H1 (cell line): ENCODE data around the gene OSBPL2. TPM values are rescaled to one million over a fixed set of nuclear protein-coding genes. Genes with fewer than 3 reads are reported as not detected.

Experiments used
- CTCF ChIA-PET: fragments of 300-600 bp; sonication (Branson Sonifier 250); formaldehyde crosslinking; loops from one replicate; lab custom pipeline; 2021; ENCODE audit not compliant: partially characterized antibody; lab: Charles Lee
- POLR2A ChIA-PET: fragments of 300-600 bp; sonication (Branson Sonifier 250); formaldehyde crosslinking; loops from one replicate; lab custom pipeline; 2021; ENCODE audit warnings: inconsistent platforms; ENCODE audit not compliant: partially characterized antibody; lab: Charles Lee
- DNase-seq, 2 experiments: peaks; one replicate each; pipeline versions ENCODE4 v3.0.0 to v3.0.0-alpha.2; 2010 to 2022; ENCODE audit warnings: low spot score in 2 of 2, low read depth in 1 of 2, mixed read lengths in 1 of 2
- FAIRE-seq: peaks from 2 replicates; lab custom pipeline; 2011; peaks lifted over from hg19 to GRCh38; lab: Jason Lieb, UNC
- H2AFZ ChIP-seq: 2 replicates; pipeline ENCODE4 v1.8.1; 2012; ENCODE audit warnings: low read length, inconsistent platforms
- H2AK5ac ChIP-seq: 2 replicates; pipeline ENCODE4 v1.6.1; 2013; ENCODE audit warnings: low read depth, low read length
- H2BK120ac ChIP-seq: replicated peaks from 2 replicates; pipeline ENCODE3; 2013; ENCODE audit warnings: low read depth, low read length, inconsistent platforms
- H2BK12ac ChIP-seq: 2 replicates; pipeline ENCODE4 v1.6.1; 2013; ENCODE audit warnings: low read depth, low read length
- H2BK15ac ChIP-seq: 2 replicates; pipeline ENCODE4 v1.6.1; 2013; ENCODE audit warnings: low read length
- H2BK20ac ChIP-seq: 2 replicates; pipeline ENCODE4 v1.6.1; 2013; ENCODE audit warnings: low read length
- H2BK5ac ChIP-seq: 2 replicates; pipeline ENCODE4 v1.6.1; 2013; ENCODE audit warnings: low read depth, low read length
- H3K14ac ChIP-seq: 2 replicates; pipeline ENCODE4 v1.6.1; 2013; ENCODE audit warnings: inconsistent platforms; ENCODE audit not compliant: insufficient read length
- H3K18ac ChIP-seq: 2 replicates; pipeline ENCODE4 v1.6.1; 2013; ENCODE audit warnings: low read length; ENCODE audit errors: extremely low read depth
- H3K23ac ChIP-seq: 2 replicates; pipeline ENCODE4 v1.6.1; 2013; ENCODE audit warnings: inconsistent platforms; ENCODE audit not compliant: insufficient read length
- H3K23me2 ChIP-seq: 2 replicates; pipeline ENCODE4 v1.6.1; 2013; ENCODE audit warnings: low read depth, low read length
- H3K27ac ChIP-seq: 2 replicates; pipeline ENCODE4 v1.6.1; 2011; ENCODE audit warnings: low read depth, low read length, inconsistent platforms
- H3K27me3 ChIP-seq, 4 experiments: replicated peaks in 1 of 4; 1 replicate in 1 of 4; 2 replicates in 3 of 4; pipeline versions ENCODE4 v1.6.1 to v1.8.1; 2011 to 2013; ENCODE audit warnings: low read length in 3 of 4, mild to moderate bottlenecking in 3 of 4, inconsistent platforms in 2 of 4, mixed read lengths in 2 of 4, moderate library complexity in 1 of 4; ENCODE audit not compliant: control insufficient read depth in 3 of 4, insufficient read depth in 3 of 4; ENCODE audit errors: extremely low read depth in 1 of 4
- H3K36me3 ChIP-seq, 4 experiments: 2 replicates each; pipeline versions ENCODE4 v1.6.1 to v1.8.1; 2011 to 2013; ENCODE audit warnings: mild to moderate bottlenecking in 4 of 4, low read length in 3 of 4, moderate library complexity in 2 of 4, control low read depth in 1 of 4, inconsistent platforms in 1 of 4; ENCODE audit not compliant: insufficient read depth in 4 of 4, control insufficient read depth in 2 of 4
- H3K4ac ChIP-seq: replicated peaks from 2 replicates; pipeline ENCODE3; 2013; ENCODE audit warnings: low read length, low read depth, mixed read lengths, inconsistent platforms; ENCODE audit not compliant: insufficient read length
- H3K4me1 ChIP-seq, 4 experiments: replicated peaks in 1 of 4; 1 replicate in 1 of 4; 2 replicates in 3 of 4; pipeline versions ENCODE4 v1.6.1 to v1.8.1; 2011 to 2013; ENCODE audit warnings: low read length in 3 of 4, inconsistent platforms in 2 of 4, mixed read lengths in 1 of 4; ENCODE audit not compliant: insufficient read depth in 4 of 4, control insufficient read depth in 3 of 4
- H3K4me2 ChIP-seq, 2 experiments: 2 replicates each; pipeline versions ENCODE4 v1.6.1 to v1.8.1; 2011 to 2013; ENCODE audit warnings: low read depth in 2 of 2, low read length in 2 of 2, control low read depth in 1 of 2, inconsistent platforms in 1 of 2, mild to moderate bottlenecking in 1 of 2; ENCODE audit not compliant: insufficient read depth in 1 of 2
- H3K4me3 ChIP-seq, 4 experiments: fragments of 200-600, 300-600 bp in 1 of 4; sonication (generic), shearing (Covaris generic), sonication (Bioruptor Twin) in 1 of 4; 2 replicates each; pipeline versions ENCODE4 v1.5.1 to v1.8.1; 2011 to 2016; ENCODE audit warnings: low read length in 4 of 4, low read depth in 3 of 4, control low read depth in 2 of 4, inconsistent platforms in 2 of 4, mild to moderate bottlenecking in 2 of 4, mixed read lengths in 1 of 4, moderate library complexity in 1 of 4; ENCODE audit not compliant: insufficient read depth in 2 of 4; ENCODE audit errors: extremely low read depth in 1 of 4
- H3K56ac ChIP-seq: replicated peaks from 2 replicates; pipeline ENCODE3; 2013; ENCODE audit warnings: low read depth, mild to moderate bottlenecking, mixed read lengths, low read length, inconsistent platforms; ENCODE audit not compliant: insufficient read length
- H3K79me1 ChIP-seq: 2 replicates; pipeline ENCODE4 v1.6.1; 2013; ENCODE audit warnings: low read depth, low read length, control low read depth
- H3K79me2 ChIP-seq, 2 experiments: 2 replicates each; pipeline versions ENCODE4 v1.6.1 to v1.8.1; 2012 to 2013; ENCODE audit warnings: low read length in 2 of 2, mild to moderate bottlenecking in 2 of 2, inconsistent platforms in 1 of 2; ENCODE audit not compliant: insufficient read depth in 2 of 2, control insufficient read depth in 1 of 2
- H3K9ac ChIP-seq, 4 experiments: replicated peaks in 1 of 4; 1 replicate in 1 of 4; 2 replicates in 3 of 4; pipeline versions ENCODE4 v1.6.1 to v1.8.1; 2011 to 2013; ENCODE audit warnings: low read depth in 3 of 4, low read length in 3 of 4, control low read depth in 2 of 4, mild to moderate bottlenecking in 2 of 4, moderate library complexity in 2 of 4, inconsistent platforms in 1 of 4; ENCODE audit errors: extremely low read depth in 1 of 4
- H3K9me3 ChIP-seq, 2 experiments: 2 replicates each; pipeline versions ENCODE4 v1.6.1 to v1.8.1; 2012 to 2013; ENCODE audit warnings: mild to moderate bottlenecking in 2 of 2, moderate library complexity in 2 of 2, control low read depth in 1 of 2, inconsistent platforms in 1 of 2, low read depth in 1 of 2, low read length in 1 of 2, mixed read lengths in 1 of 2; ENCODE audit not compliant: insufficient read depth in 2 of 2
- H4K20me1 ChIP-seq, 2 experiments: replicated peaks in 1 of 2; 2 replicates each; pipeline versions ENCODE3 to v1.8.1; 2011 to 2013; ENCODE audit warnings: inconsistent platforms in 2 of 2, low read length in 2 of 2, mild to moderate bottlenecking in 1 of 2; ENCODE audit not compliant: insufficient read depth in 2 of 2, control insufficient read depth in 1 of 2
- H4K5ac ChIP-seq: 2 replicates; pipeline ENCODE4 v1.6.1; 2013; ENCODE audit warnings: low read length, low read depth, mixed read lengths, inconsistent platforms; ENCODE audit not compliant: insufficient read length
- H4K8ac ChIP-seq: 2 replicates; pipeline ENCODE4 v1.8.0; 2013; ENCODE audit warnings: mild to moderate bottlenecking, moderate library complexity, low read length, inconsistent platforms; ENCODE audit not compliant: insufficient read depth; ENCODE audit errors: extremely low read depth
- H4K91ac ChIP-seq: replicated peaks from 2 replicates; pipeline ENCODE3; 2013; ENCODE audit warnings: low read length, mixed read lengths, inconsistent platforms; ENCODE audit not compliant: insufficient read length
- CBX5 ChIP-seq: fragments of 300-800, 300-1000 bp; sonication (generic); IDR thresholded peaks from 2 replicates; pipeline ENCODE4 v1.7.1; 2016; ENCODE audit warnings: antibody characterized with exemption, low read length, low read depth
- CHD1 ChIP-seq: IDR thresholded peaks from 2 replicates; pipeline ENCODE4 v1.6.1; 2012; ENCODE audit warnings: low read depth, low read length, improper control_type of control experiment
- GABPA ChIP-seq: IDR thresholded peaks from 2 replicates; pipeline ENCODE4 v1.6.1; 2011; ENCODE audit warnings: mild to moderate bottlenecking, low read length, moderate library complexity, borderline replicate concordance; ENCODE audit not compliant: insufficient read depth
- KDM4A ChIP-seq: IDR thresholded peaks from one replicate; pipeline ENCODE4 v1.7.1; 2012; ENCODE audit warnings: low read depth, mild to moderate bottlenecking, moderate library complexity, low read length, inconsistent platforms; ENCODE audit not compliant: severe bottlenecking
- KDM5A ChIP-seq: fragments of 200-600 bp; IDR thresholded peaks from 2 replicates; pipeline ENCODE4 v1.7.1; 2012; ENCODE audit warnings: mild to moderate bottlenecking, low read length, inconsistent platforms, mixed read lengths
- SRF ChIP-seq: IDR thresholded peaks from 2 replicates; pipeline ENCODE4 v1.6.1; 2011; ENCODE audit warnings: mild to moderate bottlenecking, low read depth, low read length, moderate library complexity
- SUZ12 ChIP-seq: fragments of 200-600 bp; sonication (generic); IDR thresholded peaks from 2 replicates; pipeline ENCODE4 v1.6.1; 2012; ENCODE audit warnings: mild to moderate bottlenecking, inconsistent platforms, low read length, moderate library complexity, mixed read lengths
- TAF1 ChIP-seq: IDR thresholded peaks from 2 replicates; pipeline ENCODE4 v1.6.1; 2011; ENCODE audit warnings: mild to moderate bottlenecking, low read depth, low read length
- ZNF274 ChIP-seq: IDR thresholded peaks from 2 replicates; pipeline ENCODE4 v1.7.0; 2012; ENCODE audit warnings: low read length, borderline replicate concordance; ENCODE audit errors: extremely low read depth
- WGBS, 2 experiments: shearing (Covaris generic) in 1 of 2; methylation state at CpG; one replicate each; pipeline versions ENCODE4 v1.1.6 to v1.1.7; 2013 to 2015; ENCODE audit warnings: low lambda C conversion rate in 2 of 2, mixed read lengths in 2 of 2, inconsistent platforms in 1 of 2, low coverage in 1 of 2, missing lambda C conversion rate in 1 of 2; ENCODE audit not compliant: insufficient replicate concordance in 2 of 2, insufficient coverage in 1 of 2, insufficient read length in 1 of 2; ENCODE audit errors: extremely low coverage in 1 of 2, missing lambda C conversion rate in 1 of 2; 5-methylcytosine and 5-hydroxymethylcytosine counted together
- polyA plus RNA-seq, 7 experiments: library from polyadenylated mRNA; depleted of rRNA in 3 of 7; stranded (reverse) in 5 of 7; unstranded in 2 of 7; fragments of >200 nt in 5 of 7; fragments of 200-250 nt in 2 of 7; gene quantifications; 1 replicate in 5 of 7; 2 replicates in 1 of 7; 4 replicates in 1 of 7; pipeline versions ENCODE4 v1.2.1 to v1.2.3, GENCODE V29; 2011 to 2013; ENCODE audit warnings: missing spikeins in 2 of 7, mixed read lengths in 2 of 7
- total RNA-seq: library from RNA; stranded (reverse); fragmentation: NEBNext Ultra II Directional; extraction: Animal tissue kit (Norgen Biotek cat#: 25700); gene quantifications from 2 replicates; pipeline ENCODE4 v1.2.1, GENCODE V29; 2021
- TF ChIP-seq, protein P1 (sequence below): IDR thresholded peaks from 2 replicates; pipeline ENCODE4 v1.6.1; 2012; ENCODE audit warnings: inconsistent platforms
- TF ChIP-seq, protein P2 (sequence below): IDR thresholded peaks from 2 replicates; pipeline ENCODE4 v1.6.1; 2012; ENCODE audit warnings: inconsistent platforms

OSBPL2 gene
- total and polyA plus RNA-seq, 2 of the 8 experiments (the other 6 are each of a cell fraction or from before 2014, with no cell fraction given), result 11.7 to 42.4 TPM

DNA sequence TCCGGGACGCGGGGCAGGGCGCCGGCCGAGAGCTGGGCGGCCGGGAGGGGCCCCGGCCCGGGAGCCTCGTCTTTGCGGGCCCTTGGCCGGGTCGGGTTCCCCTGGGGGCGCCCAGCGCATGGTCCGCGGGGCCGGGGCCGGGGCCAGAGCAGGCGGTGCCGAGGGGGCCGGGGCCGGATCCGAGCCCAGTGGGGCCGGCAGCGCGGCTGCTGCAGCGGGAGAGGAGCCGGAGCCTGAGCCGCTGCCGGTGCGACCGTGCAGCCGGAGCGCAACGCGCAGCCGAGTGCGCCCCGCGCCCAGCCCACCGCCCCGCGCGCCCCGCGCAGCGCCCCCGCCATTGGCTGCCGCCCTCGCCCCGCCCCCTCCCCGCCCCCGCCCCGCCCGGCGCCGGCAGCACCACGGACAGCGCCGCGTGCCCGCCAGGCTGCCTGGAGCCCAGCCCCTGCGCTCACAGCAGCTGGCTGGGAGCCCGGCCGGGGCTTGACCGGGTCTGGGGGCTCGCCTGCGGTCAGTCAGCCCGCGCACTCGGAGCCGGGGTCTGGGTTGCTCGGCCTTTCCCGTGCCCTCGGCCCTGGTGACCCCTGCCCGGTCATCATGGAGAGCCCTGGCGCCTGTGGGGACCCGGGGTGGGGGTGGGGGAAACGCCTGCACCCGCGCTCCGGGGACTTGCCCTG lies 18.2 kb upstream of the OSBPL2 start, which contains the start of gene HRH3:
TSS of gene HRH3 (minus strand) at position 287 of the 674 bp plus-strand sequence. CDS start 308 bp downstream, outside the sequence.
- no peak within 1 kb of the TSS for H2AK5ac ChIP-seq
- no peak within 1 kb of the TSS for H3K27ac ChIP-seq
- H3K23me2 ChIP-seq, result peaks cover 21% of the 10 kb centered on the region; the same call in 1 of the 2 replicates
- no peak within 1 kb of the TSS for H2BK5ac ChIP-seq
- H4K8ac ChIP-seq, result peak within 1 kb of the TSS; percentile 85
- H3K4me1 ChIP-seq, result peaks cover 0 to 31% (median 16%) of the 10 kb centered on the region in 4 experiments; a peak in 6 of 7 replicates
- no peak within 1 kb of the TSS; the same call in 1 of the 2 replicates for H2AFZ ChIP-seq
- no peak within 1 kb of the TSS for H4K91ac ChIP-seq
- H3K14ac ChIP-seq, result no peak within 1 kb of the TSS
- H3K4me2 ChIP-seq, result peak within 1 kb of the TSS; percentile 89
- no peak within 1 kb of the TSS for H2BK20ac ChIP-seq
- ChIA-PET CTCF (interaction anchor here (0.6 kb wide), 1 partner anchor 266 kb away, joined by 3 read pairs; no protein-coding TSS in a partner anchor), POLR2A (interaction anchor here (1.1 to 1.6 kb wide), 3 partner anchors 8 to 90 kb away, joined by 3 to 4 read pairs (median 3); no protein-coding TSS in a partner anchor)
- H3K9me3 ChIP-seq, result no peaks in the 10 kb centered on the region
- H3K4ac ChIP-seq, result no peak within 1 kb of the TSS
- H3K18ac ChIP-seq, result no peak within 1 kb of the TSS
- peaks cover 6 to 18% of the 10 kb centered on the region in 2 experiments for H4K20me1 ChIP-seq
- H3K79me1 ChIP-seq, result no peaks in the 10 kb centered on the region
- no peaks in the 10 kb centered on the region for H3K79me2 ChIP-seq
- peak within 1 kb of the TSS; percentile 95 for H2BK15ac ChIP-seq
- FAIRE-seq (no peak), DNase-seq (peak in 1 of 2 experiments; percentile 80)
- no peak within 1 kb of the TSS for H3K56ac ChIP-seq
- H4K5ac ChIP-seq, result no peak within 1 kb of the TSS
- H2BK12ac ChIP-seq, result no peak within 1 kb of the TSS
- no peaks in the 10 kb centered on the region for H3K36me3 ChIP-seq
- peak within 1 kb of the TSS; percentile 27 to 60 (median 41) for H3K4me3 ChIP-seq
- H3K23ac ChIP-seq, result no peak within 1 kb of the TSS
- H3K27me3 ChIP-seq, result peaks cover 9 to 55% (median 42%) of the 10 kb centered on the region in 4 experiments
- H3K9ac ChIP-seq, result peak within 1 kb of the TSS in 1 of 4 experiments; percentile 13; a peak in 1 of 7 replicates
- 0% methylated on average over 9 of the region's 84 CpGs; no CpG with 5 or more reads in 1 of the 2 experiments for whole genome bisulfite sequencing, 2 experiments
- no peak within 1 kb of the TSS for H2BK120ac ChIP-seq
- TF ChIP-seq, protein P1, sequence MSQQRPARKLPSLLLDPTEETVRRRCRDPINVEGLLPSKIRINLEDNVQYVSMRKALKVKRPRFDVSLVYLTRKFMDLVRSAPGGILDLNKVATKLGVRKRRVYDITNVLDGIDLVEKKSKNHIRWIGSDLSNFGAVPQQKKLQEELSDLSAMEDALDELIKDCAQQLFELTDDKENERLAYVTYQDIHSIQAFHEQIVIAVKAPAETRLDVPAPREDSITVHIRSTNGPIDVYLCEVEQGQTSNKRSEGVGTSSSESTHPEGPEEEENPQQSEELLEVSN, result no peak
- peak; percentile 23 for TF ChIP-seq KDM4A
- no peak for TF ChIP-seq CHD1
- no peak for TF ChIP-seq GABPA
- TF ChIP-seq SRF, result no peak
- TF ChIP-seq KDM5A, result no peak
- no peak for TF ChIP-seq SUZ12
- TF ChIP-seq, protein P2, sequence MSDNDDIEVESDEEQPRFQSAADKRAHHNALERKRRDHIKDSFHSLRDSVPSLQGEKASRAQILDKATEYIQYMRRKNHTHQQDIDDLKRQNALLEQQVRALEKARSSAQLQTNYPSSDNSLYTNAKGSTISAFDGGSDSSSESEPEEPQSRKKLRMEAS, result peak; percentile 75
- TF ChIP-seq TAF1, result peak; percentile 21; the same call in 1 of the 2 replicates
- no peak for TF ChIP-seq CBX5
- no peak for TF ChIP-seq ZNF274
